GM21447 (cell line): ENCODE data around the gene RAD51D.
"Not testable (repeated sequence)": the region's sequence is repeated elsewhere in the genome, so short reads cannot be mapped to it uniquely, and the experiment has no call there.

Experiments used
- ATAC-seq: cut with Tn5 transposase; IDR thresholded peaks from one replicate; pipeline ENCODE4 v1.9.1; 2021; ENCODE audit not compliant: unreplicated experiment

The RAD51D gene

GRCh38 chr17:35069311-35069710 lies 50.3 kb downstream of the RAD51D start:
- no peak for ATAC-seq

- ATAC-seq = no peak
These were observed 51.4 kb downstream of the RAD51D start for GRCh38 chr17:35068249-35068648.

DNA sequence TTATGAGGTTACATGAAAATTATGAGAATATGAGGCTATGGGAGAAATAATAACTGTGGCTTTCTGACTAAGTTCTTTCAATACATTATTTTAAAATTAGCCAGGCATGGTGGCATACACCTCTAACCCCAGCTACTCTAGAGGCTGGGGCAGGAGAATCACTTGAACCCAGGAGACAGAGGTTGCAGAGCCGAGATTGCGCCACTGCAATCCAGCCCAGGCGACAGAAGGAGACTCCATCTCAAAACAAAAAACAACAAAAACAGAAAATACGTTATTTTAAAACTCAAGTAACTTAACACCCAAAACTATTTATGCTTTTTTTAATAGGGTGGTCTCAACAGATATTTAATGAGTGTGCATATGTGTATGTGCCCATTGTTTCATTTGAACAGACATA lies 53.8 kb downstream of the RAD51D start:
- ATAC-seq = no peak

- no peak for ATAC-seq
These were observed 55.0 kb downstream of the RAD51D start for GRCh38 chr17:35064516-35065215.

DNA sequence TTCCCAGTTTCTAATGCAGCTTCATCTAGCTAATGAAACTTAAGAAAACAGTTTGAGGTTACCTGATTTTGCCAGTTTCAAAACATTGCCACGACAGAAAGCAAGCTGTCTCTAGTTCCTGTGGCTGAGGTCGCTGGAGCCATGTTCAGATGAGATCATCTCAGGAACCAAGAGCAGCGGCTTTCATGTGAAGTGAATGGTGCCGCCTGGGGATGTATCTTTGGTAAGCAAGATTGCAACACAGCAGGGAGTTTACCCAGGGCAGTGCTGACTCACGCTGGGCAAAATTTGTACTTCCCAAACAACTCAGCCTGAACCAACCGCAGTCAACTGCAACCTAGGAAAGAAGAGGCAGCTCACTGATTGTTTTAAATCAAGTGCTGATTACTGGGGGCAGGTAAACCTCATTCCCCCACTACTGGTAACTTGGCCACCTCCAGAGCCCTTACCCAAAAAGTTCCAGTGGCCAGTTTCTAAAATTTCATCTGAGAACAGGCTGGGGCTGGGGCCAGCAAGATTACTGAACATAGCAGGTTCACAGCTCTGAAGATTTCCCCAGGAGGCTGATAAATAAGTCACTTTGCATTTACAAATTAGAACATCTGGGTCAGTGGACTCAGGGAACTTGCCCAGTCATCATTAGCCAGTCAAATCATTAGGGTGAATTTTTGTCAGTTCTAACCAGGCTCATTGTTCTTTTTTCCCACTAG lies 56.0 kb downstream of the RAD51D start, which contains the start of gene RFFL:
RFFL (minus strand) TSS at position 194 of the 710 bp plus-strand sequence. CDS start 37,154 bp downstream, outside the sequence.
- peak; percentile 87 for ATAC-seq

GRCh38 chr17:35062308-35062707 lies 57.4 kb downstream of the RAD51D start:
- no peak for ATAC-seq

GRCh38 chr17:35057332-35057915 lies 62.2 kb downstream of the RAD51D start:
- no peak for ATAC-seq

GRCh38 chr17:35056013-35056412 lies 63.6 kb downstream of the RAD51D start:
- ATAC-seq = no peak

DNA sequence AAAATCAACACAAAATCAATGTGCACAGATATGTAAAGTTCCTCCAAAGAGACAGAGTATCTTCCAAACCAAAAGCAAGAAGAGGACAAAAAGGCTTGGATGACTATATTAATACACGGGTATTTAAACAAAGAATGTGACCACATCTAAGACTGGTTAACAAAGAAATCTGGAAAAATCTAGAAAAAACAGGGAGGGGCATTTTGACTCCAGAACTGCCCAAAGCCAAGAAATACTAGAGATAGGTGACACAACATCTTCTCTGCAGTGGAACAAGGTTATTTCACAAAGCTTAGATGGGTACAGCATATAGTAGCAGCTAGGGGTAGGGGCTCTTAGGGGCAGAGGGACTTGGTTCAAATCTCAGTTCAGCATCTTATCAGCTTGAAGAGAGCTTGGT lies 66.5 kb downstream of the RAD51D start:
- ATAC-seq = no peak

- no peak for ATAC-seq
These were observed 66.9 kb downstream of the RAD51D start for GRCh38 chr17:35052780-35053179.

- ATAC-seq = no peak
These were observed 67.4 kb downstream of the RAD51D start for GRCh38 chr17:35052241-35052610.

DNA sequence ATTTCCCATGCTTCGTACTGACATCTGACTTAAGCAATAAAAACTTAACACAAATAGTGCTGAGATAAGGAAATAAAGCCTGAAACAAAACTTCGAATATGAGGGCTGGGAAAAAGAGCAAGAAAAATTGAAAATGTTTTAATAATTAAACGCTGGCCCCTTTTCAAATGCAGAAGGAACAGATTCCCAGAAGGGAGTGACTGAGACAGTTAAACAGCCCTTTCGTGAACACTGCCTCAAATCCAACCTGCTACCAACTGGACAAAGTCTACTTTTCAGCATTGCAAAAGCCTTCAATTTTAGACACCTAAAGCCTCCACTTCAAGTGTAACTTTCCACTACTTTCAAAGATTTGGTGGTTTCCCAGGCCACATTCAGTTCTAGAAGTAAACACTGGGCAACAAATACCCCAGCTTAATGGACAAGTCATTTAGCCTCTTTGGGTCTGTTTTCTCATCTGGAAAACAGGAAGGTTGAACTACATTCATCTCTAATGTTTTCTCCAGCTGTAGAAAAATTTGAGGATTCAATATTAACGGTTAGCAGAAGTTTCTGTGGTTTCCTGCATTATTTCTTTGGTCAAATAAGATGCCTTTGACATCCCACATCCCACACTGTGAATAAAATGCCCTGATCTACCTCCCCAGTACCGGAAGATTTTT lies 68.0 kb downstream of the RAD51D start:
- peak; percentile 41 for ATAC-seq

- ATAC-seq = peak; percentile 66
These were observed 68.5 kb downstream of the RAD51D start for GRCh38 chr17:35051183-35051578.

DNA sequence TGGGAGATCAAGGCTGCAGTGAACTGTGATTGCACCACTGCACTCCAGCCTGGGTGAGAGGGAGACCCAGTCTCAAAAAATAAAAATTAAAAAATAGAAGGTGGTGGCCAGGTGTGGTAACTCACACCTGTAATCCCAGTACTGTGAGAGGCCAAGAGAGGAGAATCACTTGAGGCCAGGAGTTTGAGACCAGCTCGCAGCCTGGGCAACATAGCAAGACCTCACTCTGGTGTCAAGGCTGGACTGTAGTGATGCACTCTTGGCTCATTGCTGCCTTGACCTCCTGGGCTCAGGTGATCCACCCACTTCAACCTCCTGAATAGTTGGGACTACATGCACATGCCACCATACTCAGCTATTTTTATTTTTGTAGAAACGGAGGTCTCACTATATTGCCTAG lies 69.5 kb downstream of the RAD51D start:
- ATAC-seq = no peak

DNA sequence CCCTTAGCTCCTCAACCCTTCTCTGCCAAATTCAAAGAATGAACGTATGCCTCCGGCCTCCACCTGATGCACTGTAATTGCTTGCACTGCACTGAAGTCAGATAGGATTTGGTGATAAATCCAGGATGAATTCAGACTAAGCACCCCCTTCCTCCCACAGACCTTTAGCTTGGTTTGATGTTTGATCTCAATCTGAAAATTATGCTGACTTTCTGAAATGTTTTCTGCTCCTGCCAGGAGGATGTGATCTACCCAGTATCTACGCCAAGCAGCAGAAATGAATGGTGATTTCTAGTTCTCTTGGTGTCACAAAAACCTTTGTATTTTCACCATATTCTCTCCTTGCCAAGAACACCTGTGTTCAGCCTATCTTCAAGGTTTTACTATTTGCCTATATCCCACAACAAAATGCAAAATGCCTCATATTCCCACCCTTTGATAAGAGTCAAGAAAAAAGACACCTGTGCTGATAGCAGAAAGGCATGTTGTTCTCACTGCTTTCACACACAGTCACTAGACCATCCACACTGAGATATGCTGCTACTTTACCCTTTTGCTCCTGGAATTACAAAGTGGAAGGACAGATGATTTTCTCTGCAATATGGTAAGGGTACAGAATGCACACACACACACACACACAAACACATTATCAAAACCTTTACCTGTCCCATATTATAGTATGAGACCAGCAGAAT lies 70.8 kb downstream of the RAD51D start:
- no peak for ATAC-seq

DNA sequence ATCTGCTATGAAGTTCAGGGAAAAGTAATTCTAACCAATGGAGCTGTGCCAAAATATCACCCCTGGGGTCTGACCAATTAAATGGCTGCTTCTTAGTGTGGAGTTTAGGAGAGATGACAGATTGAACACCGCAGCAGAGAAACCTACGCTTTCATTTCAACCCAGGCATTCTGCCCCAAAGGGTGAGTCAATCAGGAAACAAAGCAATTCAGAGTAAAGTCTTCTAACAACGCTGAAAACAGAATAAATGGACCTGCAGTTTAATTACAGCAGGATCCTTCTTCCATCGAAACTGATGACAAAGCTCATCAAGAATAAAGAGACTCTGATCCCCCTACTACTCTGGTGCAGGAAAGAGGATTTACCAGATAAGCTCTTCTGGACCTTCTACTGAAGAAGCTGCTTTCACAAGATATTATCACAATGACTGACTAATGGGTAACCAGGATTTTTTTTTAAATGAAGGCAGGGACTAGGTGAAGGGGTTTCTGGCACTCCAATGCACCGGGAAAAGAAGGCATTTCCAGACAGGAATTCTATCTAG lies 72.8 kb downstream of the RAD51D start:
- no peak for ATAC-seq

- no peak for ATAC-seq
These were observed 73.4 kb downstream of the RAD51D start for GRCh38 chr17:35046245-35046644.

GRCh38 chr17:35045458-35045979 lies 74.1 kb downstream of the RAD51D start:
- ATAC-seq = not testable (repeated sequence)

DNA sequence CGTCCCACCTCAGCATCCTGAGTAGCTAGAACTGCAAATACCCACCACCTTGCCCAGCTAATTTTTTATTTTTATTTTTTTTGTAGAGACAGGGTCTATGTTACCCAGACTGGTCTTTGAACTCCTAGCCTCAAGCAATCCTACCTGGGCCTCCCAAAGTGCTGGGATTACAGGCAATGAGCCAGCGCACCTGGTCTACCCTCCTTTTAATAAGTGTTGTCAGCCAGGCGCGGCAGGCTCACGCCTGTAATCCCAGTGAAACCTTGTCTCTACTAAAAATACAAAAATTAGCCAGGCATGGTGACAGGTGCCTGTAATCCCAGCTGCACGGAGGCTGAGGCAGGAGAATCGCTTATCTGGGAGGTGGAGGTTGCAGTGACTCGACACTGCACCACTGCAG lies 75.5 kb downstream of the RAD51D start:
- no peak for ATAC-seq
